Frontal cortex (tissue), 4 donors: ENCODE measurements around the gene UBE2D4. TPM values are rescaled to one million over a fixed set of nuclear protein-coding genes. Genes with fewer than 3 reads are reported as not detected.
"Not testable (repeated sequence)": the region's sequence is repeated elsewhere in the genome, so short reads cannot be mapped to it uniquely, and the experiment has no call there.

ENCODE experiments used
- DNase-seq, 2 donors: peaks; one replicate each; pipeline ENCODE4 v3.0.0; 2012; ENCODE audit warnings: low spot score in 2 of 2
- FAIRE-seq: peaks from 2 replicates; lab custom pipeline; 2012; peaks lifted over from hg19 to GRCh38; lab: Jason Lieb, UNC
- total RNA-seq: library from RNA; depleted of rRNA; stranded (reverse); fragments of >200 nt; gene quantifications from one replicate; pipeline ENCODE4 v1.2.3, GENCODE V29; 2014
- donor health status: control.
- donor health status: control.
- donor health status: control.

The UBE2D4 gene
- total RNA-seq, 1 donor from 2014 or later = 9.0 TPM

DNA sequence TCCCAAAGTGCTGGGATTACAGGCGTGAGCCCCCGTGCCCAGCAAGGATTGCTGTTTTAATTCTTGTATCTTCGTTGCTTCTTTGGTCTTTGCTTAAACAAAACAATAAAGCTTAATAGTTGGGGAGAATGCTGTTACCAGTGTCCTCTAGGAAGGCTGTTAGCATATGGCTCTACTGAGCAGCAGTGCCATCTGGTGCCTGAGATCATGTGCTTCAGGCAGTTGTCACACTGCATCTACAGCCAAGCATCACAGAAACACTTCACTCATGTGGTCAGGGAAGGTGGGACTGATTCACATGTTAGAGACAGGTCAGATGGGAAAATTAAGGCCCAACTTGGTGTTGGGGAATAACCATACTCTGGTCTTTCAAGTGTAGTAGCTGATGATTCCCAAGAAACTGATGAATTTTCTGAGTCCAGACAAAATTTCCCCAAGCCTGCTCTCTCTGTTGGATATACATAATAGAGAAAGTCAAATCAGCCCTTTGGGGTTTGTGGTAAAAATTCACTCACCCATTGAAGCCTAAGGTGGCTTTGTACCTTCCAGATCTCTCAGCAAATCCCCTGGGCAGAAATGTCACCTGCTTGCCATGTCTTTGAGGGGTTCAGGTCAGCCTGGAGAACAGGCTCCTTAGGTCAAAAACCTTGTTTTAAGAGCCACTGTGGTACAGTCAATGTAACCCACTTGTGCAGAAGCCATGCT lies 28.4 kb downstream of the UBE2D4 start:
- FAIRE-seq (no peak), DNase-seq (peak; percentile 41 to 59)

DNA sequence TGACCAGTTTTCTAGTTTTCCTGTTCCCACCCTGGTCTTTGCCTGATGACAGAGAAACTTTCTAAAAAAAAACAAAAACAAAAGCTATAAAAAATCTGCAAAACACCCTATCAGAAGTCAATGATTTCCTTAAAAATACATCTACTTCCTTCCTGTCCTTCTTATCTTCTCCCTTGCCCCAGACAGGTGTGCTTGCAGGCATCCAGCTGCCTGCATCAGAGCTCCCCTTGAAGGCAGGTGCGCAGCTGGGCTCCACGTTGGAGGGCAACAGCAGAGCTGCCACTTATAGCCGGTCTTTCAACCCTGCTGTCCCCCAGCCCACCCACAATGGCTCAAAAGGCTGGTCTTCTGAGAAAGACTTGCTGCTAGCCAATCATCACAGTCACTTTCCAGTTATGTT lies 29.8 kb downstream of the UBE2D4 start:
- no peak for DNase-seq
- no peak for FAIRE-seq

GRCh38 chr7:43960933-43961332 lies 34.7 kb downstream of the UBE2D4 start:
- no peak for DNase-seq
- no peak for FAIRE-seq

- not testable (repeated sequence) for DNase-seq, FAIRE-seq
Observed at GRCh38 chr7:43966392-43966791, 40.2 kb downstream of the UBE2D4 start.

DNA sequence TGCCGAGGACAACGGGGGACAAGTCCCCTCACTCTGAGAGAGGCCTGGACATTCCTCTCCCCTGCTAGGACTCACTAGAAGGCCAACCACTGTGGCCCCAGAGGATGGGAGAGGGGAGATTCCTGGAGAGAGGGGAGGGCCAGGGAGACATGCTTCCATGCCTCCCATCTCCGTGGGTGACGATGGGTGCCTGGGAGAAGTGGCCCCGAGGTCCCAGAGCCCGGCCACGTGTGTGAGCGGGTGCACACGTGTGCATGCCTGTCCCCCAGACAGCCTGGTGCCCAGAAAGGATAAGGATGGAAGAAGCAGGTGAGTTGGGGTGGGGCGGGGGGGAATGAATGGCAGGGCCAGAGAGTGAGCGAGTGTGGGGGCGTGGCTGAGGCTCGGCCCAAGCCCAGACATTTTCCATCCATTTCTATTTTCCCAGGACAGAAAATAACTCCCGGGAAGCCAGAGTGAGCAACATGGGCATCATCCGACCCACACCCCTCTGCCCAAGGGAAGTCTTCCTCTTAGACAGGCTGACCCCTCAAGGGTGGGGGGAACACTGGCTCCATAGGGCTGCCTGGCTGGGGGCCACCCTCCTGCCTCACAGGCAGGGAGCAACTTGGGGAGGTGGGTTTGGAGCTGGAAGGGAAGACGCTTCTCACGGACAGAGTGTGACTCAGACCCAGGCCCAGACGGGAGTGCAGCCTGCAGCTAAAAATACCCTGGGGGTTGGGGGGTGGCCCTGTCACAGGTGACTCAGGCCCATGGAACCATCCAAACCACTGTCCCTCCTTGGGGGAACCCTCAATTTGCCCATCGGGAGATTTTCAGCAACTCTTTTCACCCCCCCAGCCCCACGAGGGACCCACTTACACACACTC lies 42.2 kb downstream of the UBE2D4 start:
- DNase-seq, FAIRE-seq: not testable (repeated sequence)

GRCh38 chr7:43969586-43969985 lies 43.4 kb downstream of the UBE2D4 start:
- DNase-seq, FAIRE-seq: not testable (repeated sequence)

GRCh38 chr7:43970698-43971097 lies 44.5 kb downstream of the UBE2D4 start:
- FAIRE-seq, DNase-seq: not testable (repeated sequence)

- FAIRE-seq, DNase-seq: not testable (repeated sequence)
Observed at GRCh38 chr7:43974033-43974573, 47.9 kb downstream of the UBE2D4 start.

GRCh38 chr7:43974725-43975482 lies 48.7 kb downstream of the UBE2D4 start:
- not testable (repeated sequence) for DNase-seq, FAIRE-seq

DNA sequence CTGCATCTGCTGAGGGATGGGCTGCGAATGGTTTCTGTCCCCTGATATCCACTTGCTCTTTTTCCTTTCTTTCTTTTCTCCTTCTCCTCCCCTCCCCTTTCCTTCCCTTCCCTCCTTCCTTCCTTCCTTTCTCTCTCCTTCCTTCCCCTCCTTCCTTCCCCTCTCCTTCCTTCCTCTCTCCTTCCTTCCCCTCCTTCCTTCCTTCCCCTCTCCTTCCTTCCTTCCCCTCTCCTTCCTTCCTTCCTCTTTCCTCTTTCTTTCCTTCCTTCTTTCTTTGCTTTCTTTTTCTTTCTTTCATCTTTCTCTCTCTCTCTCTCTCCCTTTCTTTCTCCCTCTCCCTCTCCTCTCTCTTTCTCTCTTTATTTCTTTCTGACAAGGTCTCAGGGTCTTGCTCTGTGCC lies 51.3 kb downstream of the UBE2D4 start:
- FAIRE-seq = no peak
- no peak for DNase-seq

- DNase-seq, FAIRE-seq: not testable (repeated sequence)
Observed at GRCh38 chr7:43978102-43978501, 51.9 kb downstream of the UBE2D4 start.

GRCh38 chr7:43982848-43983247 lies 56.6 kb downstream of the UBE2D4 start:
- not testable (repeated sequence) for DNase-seq, FAIRE-seq

DNA sequence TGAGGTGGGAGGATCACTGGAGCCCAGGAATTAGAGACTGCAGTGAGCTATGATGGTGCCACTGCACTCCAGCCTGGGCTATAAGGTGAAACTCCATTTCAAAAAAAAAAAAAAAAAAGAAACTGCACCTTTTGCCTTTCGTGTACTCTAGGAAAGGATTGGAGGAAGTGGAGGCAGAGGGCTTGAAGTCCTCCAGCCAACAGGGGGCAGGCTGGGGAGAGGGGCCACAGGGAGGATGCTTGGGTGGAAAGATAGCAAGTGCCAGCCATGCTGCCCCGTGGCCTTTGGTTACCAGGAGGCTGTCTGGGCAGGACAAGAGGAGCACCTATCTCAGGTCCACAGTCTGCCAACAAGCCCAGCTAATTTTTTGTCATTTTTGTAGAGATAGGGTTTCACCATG lies 57.5 kb downstream of the UBE2D4 start:
- DNase-seq, FAIRE-seq: not testable (repeated sequence)

DNA sequence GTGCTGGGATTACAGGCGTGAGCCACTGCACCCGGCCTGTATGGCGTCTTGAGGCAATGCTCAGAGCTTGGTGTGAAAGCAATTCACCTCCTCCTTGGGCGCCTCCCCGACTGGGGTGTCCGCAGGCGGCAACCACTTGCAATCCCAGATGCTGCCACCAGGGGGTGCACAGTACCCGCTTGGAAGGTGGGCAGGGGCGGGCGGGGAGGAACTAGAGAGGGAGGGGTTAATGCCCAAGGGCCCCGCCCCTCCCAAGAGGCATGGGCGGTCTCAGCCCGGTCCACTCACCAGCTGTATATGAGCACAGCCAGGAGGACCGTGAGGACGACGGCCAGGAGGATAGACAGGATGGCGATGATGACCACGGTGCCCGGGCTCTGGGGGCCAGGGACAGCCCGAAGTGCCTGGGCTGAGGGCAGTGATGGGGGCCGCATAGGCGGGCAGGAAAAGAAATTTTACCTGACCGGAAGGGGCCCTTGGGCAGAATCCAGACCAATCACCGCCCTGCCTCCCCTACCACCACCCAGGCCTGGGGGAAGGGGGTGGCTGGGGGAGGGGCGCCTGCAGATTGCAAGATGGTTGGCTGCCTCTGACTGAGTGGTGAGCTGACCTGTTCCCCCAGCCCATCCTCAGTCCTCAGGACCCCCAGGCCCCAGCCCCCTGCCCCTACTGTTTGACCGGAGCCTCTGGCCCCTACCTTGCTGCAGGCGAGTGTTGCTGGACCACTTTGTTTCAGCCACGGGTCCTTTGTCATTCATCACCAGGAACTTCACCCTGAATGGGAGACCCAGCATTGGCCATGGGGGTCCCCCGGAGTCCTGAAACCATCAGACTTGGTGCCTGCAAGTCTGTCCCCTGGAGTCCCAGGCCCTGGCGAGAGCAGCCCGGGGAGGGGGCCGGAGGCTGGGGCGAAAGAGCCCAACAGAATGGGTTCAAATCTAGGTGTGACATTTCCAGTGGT lies 59.9 kb downstream of the UBE2D4 start:
- FAIRE-seq = not testable (repeated sequence)
- DNase-seq = peak; percentile 5 to 69

DNA sequence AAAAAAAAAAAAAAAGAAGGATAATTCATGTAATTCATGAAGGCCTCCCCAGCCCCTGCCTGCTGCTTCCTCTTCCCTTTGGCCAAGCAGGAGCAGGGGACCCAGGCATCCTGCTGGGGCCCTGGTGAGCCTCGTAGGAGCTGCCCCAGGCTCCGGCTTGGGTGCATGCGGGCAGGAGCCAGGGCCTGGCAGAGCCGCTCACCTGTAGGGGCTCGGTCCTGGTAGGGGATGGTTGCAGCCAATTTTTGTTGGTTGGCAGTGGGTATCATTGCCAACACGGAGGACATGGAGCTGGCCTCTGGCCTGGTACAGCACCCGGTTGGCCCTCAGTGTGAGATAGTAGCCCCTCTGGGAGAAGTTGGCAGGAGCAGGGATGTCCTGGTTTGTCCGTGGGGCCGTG lies 61.2 kb downstream of the UBE2D4 start:
- DNase-seq, FAIRE-seq: not testable (repeated sequence)

DNA sequence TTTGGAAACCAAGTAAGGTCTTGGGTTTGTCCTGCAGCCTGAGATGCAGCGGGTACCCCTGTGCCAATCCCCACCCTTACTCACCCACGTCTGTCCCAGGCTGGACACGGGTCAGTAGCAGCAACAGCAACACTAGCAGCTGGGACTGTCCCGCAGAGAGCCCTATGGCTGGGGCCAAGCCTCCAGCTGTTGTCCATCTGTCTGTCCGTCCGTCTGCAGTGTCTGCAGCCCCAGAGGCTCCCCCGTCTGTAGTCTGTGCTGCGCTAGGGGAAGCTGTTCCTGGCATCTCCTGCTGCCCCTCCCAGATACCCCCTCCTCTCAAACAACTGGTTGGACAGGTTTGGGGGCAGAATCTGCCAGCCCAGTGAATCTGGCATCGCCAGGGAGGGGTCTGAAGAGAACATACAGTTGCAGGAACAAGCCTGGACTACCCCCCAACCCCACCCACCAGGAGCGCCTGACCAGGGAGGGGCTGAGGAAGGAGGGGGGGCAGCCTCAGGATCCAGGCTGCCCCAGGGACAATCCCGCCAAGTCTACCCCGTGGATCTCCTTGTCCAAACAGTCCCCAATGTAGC lies 63.9 kb downstream of the UBE2D4 start:
- FAIRE-seq = not testable (repeated sequence)

GRCh38 chr7:43990829-43991228 lies 64.6 kb downstream of the UBE2D4 start:
- FAIRE-seq, DNase-seq: not testable (repeated sequence)

More for the DNA sequence above, 63.9 kb downstream of the UBE2D4 start:
- not testable (repeated sequence) for DNase-seq

DNA sequence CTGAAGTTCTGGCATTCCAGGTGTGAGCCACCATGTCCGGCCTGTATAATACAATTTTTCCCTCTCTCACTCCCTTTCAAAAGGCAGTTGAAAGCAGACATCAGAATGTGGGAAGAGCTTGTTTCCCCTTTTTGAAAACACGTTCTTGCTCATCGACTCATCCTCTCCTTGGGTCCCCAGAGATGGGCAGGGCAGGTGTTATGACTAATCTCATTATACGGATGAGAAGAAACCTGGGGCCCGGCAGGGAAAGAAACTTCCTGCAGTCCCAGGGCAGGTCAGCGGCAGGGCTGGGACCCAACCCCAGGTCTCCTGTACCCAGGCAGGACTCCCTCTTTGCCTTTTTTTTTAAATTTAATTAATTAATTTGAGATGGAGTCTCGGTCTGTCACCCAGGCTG lies 66.7 kb downstream of the UBE2D4 start:
- DNase-seq, FAIRE-seq: not testable (repeated sequence)
